H9 (cell line): ENCODE data around the gene ACTL8. TPM values are rescaled to one million over a fixed set of nuclear protein-coding genes. Genes with fewer than 3 reads are reported as not detected.

Experiments used
- DNase-seq: peaks from one replicate; pipeline ENCODE4 v3.0.0-alpha.2; 2017
- H2AFZ ChIP-seq: one replicate; pipeline ENCODE4 v1.6.1; 2013; ENCODE audit warnings: mild to moderate bottlenecking, low read length, control low read depth, moderate library complexity
- H2AK5ac ChIP-seq: 2 replicates; pipeline ENCODE4 v1.6.1; 2013; ENCODE audit warnings: low read length, control low read depth, mixed read lengths; ENCODE audit not compliant: insufficient read length
- H2BK120ac ChIP-seq: one replicate; pipeline ENCODE4 v1.6.1; 2013; ENCODE audit warnings: low read depth, mild to moderate bottlenecking, low read length, control low read depth, inconsistent platforms; ENCODE audit not compliant: poor library complexity, severe bottlenecking
- H2BK12ac ChIP-seq: 2 replicates; pipeline ENCODE4 v1.6.1; 2013; ENCODE audit warnings: low read length, control low read depth, mixed read lengths, low read depth; ENCODE audit not compliant: insufficient read length
- H2BK15ac ChIP-seq: 2 replicates; pipeline ENCODE4 v1.6.1; 2013; ENCODE audit warnings: low read depth, low read length, control low read depth
- H2BK20ac ChIP-seq: one replicate; pipeline ENCODE4 v1.6.1; 2013; ENCODE audit warnings: low read depth, mild to moderate bottlenecking, low read length, control low read depth, inconsistent platforms; ENCODE audit not compliant: poor library complexity, severe bottlenecking
- H2BK5ac ChIP-seq: 2 replicates; pipeline ENCODE4 v1.6.1; 2013; ENCODE audit warnings: low read length, control low read depth, mixed read lengths; ENCODE audit not compliant: insufficient read length
- H3K14ac ChIP-seq: 2 replicates; pipeline ENCODE4 v1.6.1; 2013; ENCODE audit warnings: low read length, control low read depth; ENCODE audit not compliant: insufficient read depth
- H3K18ac ChIP-seq: 2 replicates; pipeline ENCODE4 v1.6.1; 2013; ENCODE audit warnings: low read depth, mild to moderate bottlenecking, mixed read lengths, low read length, control low read depth; ENCODE audit not compliant: insufficient read length
- H3K23ac ChIP-seq: 2 replicates; pipeline ENCODE4 v1.6.1; 2013; ENCODE audit warnings: low read length, control low read depth, mixed read lengths, low read depth; ENCODE audit not compliant: insufficient read length
- H3K23me2 ChIP-seq: 2 replicates; pipeline ENCODE4 v1.6.1; 2013; ENCODE audit warnings: low read depth, mild to moderate bottlenecking, mixed read lengths, low read length, control low read depth; ENCODE audit not compliant: insufficient read length, poor library complexity, severe bottlenecking
- H3K27ac ChIP-seq: 2 replicates; pipeline ENCODE4 v1.5.1; 2013; ENCODE audit warnings: low read length, control low read depth, mixed read lengths, low read depth; ENCODE audit not compliant: insufficient read length
- H3K27me3 ChIP-seq: 2 replicates; pipeline ENCODE4 v1.6.1; 2013; ENCODE audit warnings: low read length, control low read depth, inconsistent platforms; ENCODE audit not compliant: insufficient read depth
- H3K4ac ChIP-seq: 2 replicates; pipeline ENCODE4 v1.6.1; 2013; ENCODE audit warnings: low read depth, mild to moderate bottlenecking, control low read depth, inconsistent platforms, low read length, moderate library complexity
- H3K4me1 ChIP-seq: 2 replicates; pipeline ENCODE4 v1.6.1; 2013; ENCODE audit warnings: low read length, control low read depth, inconsistent platforms; ENCODE audit not compliant: insufficient read depth
- H3K4me2 ChIP-seq: 2 replicates; pipeline ENCODE4 v1.6.1; 2013; ENCODE audit warnings: low read length, control low read depth, mixed read lengths; ENCODE audit not compliant: insufficient read length, insufficient read depth
- H3K56ac ChIP-seq: 2 replicates; pipeline ENCODE4 v1.6.1; 2013; ENCODE audit warnings: low read depth, mild to moderate bottlenecking, mixed read lengths, low read length, control low read depth; ENCODE audit not compliant: insufficient read length
- H3K79me1 ChIP-seq: 2 replicates; pipeline ENCODE4 v1.6.1; 2013; ENCODE audit warnings: low read depth, mild to moderate bottlenecking, moderate library complexity, low read length, control low read depth, inconsistent platforms; ENCODE audit not compliant: insufficient read depth, poor library complexity, severe bottlenecking
- H3K79me2 ChIP-seq: 2 replicates; pipeline ENCODE4 v1.6.1; 2013; ENCODE audit warnings: low read length, control low read depth, inconsistent platforms; ENCODE audit not compliant: insufficient read depth
- H3K9ac ChIP-seq: 2 replicates; pipeline ENCODE4 v1.6.1; 2013; ENCODE audit warnings: low read length, control low read depth, mixed read lengths; ENCODE audit not compliant: insufficient read length; ENCODE audit errors: extremely low read depth
- H3K9me3 ChIP-seq: one replicate; pipeline ENCODE4 v1.6.1; 2013; ENCODE audit warnings: low read depth, low read length, inconsistent platforms; ENCODE audit not compliant: control insufficient read depth
- H3T11ph ChIP-seq: one replicate; pipeline ENCODE4 v1.6.1; 2013; ENCODE audit warnings: mild to moderate bottlenecking, low read length, control low read depth, inconsistent platforms
- H4K20me1 ChIP-seq: one replicate; pipeline ENCODE4 v1.6.1; 2013; ENCODE audit not compliant: control insufficient read depth, insufficient read length, insufficient read depth
- H4K5ac ChIP-seq: 2 replicates; pipeline ENCODE4 v1.6.1; 2013; ENCODE audit warnings: low read depth, mild to moderate bottlenecking, mixed read lengths, low read length, control low read depth; ENCODE audit not compliant: insufficient read length
- H4K8ac ChIP-seq: replicated peaks from 2 replicates; pipeline ENCODE4 v1.6.1; 2013; ENCODE audit warnings: low read length, control low read depth, mixed read lengths, low read depth; ENCODE audit not compliant: insufficient read length
- H4K91ac ChIP-seq: 2 replicates; pipeline ENCODE4 v1.6.1; 2013; ENCODE audit warnings: low read depth, mild to moderate bottlenecking, moderate library complexity, mixed read lengths, low read length, control low read depth; ENCODE audit not compliant: insufficient read length
- H3K27ac Mint-ChIP-seq, 3 experiments: 2 replicates in 2 of 3; 3 replicates in 1 of 3; pipeline ENCODE4 v1.8.0; 2020 to 2021; ENCODE audit warnings: mixed read lengths in 3 of 3, mild to moderate bottlenecking in 1 of 3, moderate library complexity in 1 of 3
- H3K27me3 Mint-ChIP-seq: 2 replicates; pipeline ENCODE4 v1.8.0; 2021; ENCODE audit warnings: low read depth, mild to moderate bottlenecking, moderate library complexity, mixed read lengths
- H3K36me3 Mint-ChIP-seq, 3 experiments: 2 replicates in 2 of 3; 3 replicates in 1 of 3; pipeline ENCODE4 v1.8.0; 2020 to 2021; ENCODE audit warnings: low read depth in 3 of 3, mixed read lengths in 3 of 3; ENCODE audit not compliant: insufficient read depth in 1 of 3
- H3K4me1 Mint-ChIP-seq, 2 experiments: 2 replicates each; pipeline ENCODE4 v1.8.0; 2020; ENCODE audit warnings: mixed read lengths in 2 of 2
- H3K4me3 Mint-ChIP-seq, 2 experiments: 2 replicates in 1 of 2; 3 replicates in 1 of 2; pipeline ENCODE4 v1.8.0; 2020 to 2021; ENCODE audit warnings: mild to moderate bottlenecking in 2 of 2, mixed read lengths in 2 of 2, moderate library complexity in 1 of 2
- H3K9me3 Mint-ChIP-seq, 2 experiments: 2 replicates in 1 of 2; 3 replicates in 1 of 2; pipeline ENCODE4 v1.8.0; 2020; ENCODE audit warnings: mild to moderate bottlenecking in 2 of 2, mixed read lengths in 2 of 2, moderate library complexity in 1 of 2
- CTCF ChIP-seq: fragments of 200-600 bp; sonication (generic); conservative IDR thresholded peaks from 3 replicates; pipeline ENCODE4 v1.8.0; 2021; ENCODE audit warnings: antibody characterized with exemption, mild to moderate bottlenecking
- WGBS: extraction: QIAGEN DNeasy Blood & Tissue Kit; methylation state at CpG from one replicate; pipeline ENCODE4 v1.1.7; 2013; ENCODE audit warnings: missing lambda C conversion rate, low lambda C conversion rate, mixed read lengths; ENCODE audit not compliant: insufficient read length; ENCODE audit errors: extremely low coverage; 5-methylcytosine and 5-hydroxymethylcytosine counted together
- total RNA-seq: library from RNA; stranded (reverse); gene quantifications from 2 replicates; pipeline ENCODE4 v1.2.1, GENCODE V29; 2021

Gene ACTL8
- total RNA-seq, 1 experiment from 2014 or later, result not detected

- no peaks in the 10 kb centered on the region for H3K27me3 ChIP-seq
- no peak overlapping the region for H3K18ac ChIP-seq
- H3K23me2 ChIP-seq, result no peaks in the 10 kb centered on the region
- H2BK120ac ChIP-seq, result no peak overlapping the region
- no peak overlapping the region for H2BK20ac ChIP-seq
- H3K79me2 ChIP-seq, result no peaks in the 10 kb centered on the region
- no peak overlapping the region for H2BK15ac ChIP-seq
- H3K27ac ChIP-seq, result no peak overlapping the region
- peaks cover 0 to 13% (median 2%) of the 10 kb centered on the region in 3 experiments; a peak in 5 of 7 replicates for H3K36me3 Mint-ChIP-seq
- no peak overlapping the region for H2BK5ac ChIP-seq
- peak overlapping the region in 2 of 3 experiments; percentile 62 to 81; a peak in 4 of 7 replicates for H3K27ac Mint-ChIP-seq
- H4K8ac ChIP-seq, result no peak overlapping the region
- no peak overlapping the region for H3K23ac ChIP-seq
- no peak overlapping the region for H3K9ac ChIP-seq
- no peak for DNase-seq
- no CpG with 5 or more reads among the region's 9 CpGs for WGBS
- no peak overlapping the region for H3T11ph ChIP-seq
- H4K20me1 ChIP-seq, result no peaks in the 10 kb centered on the region
- H2BK12ac ChIP-seq, result no peak overlapping the region
- no peak overlapping the region; the same call in 1 of the 2 replicates for H3K14ac ChIP-seq
- H3K4me1 ChIP-seq, result peaks cover 2% of the 10 kb centered on the region; the same call in 1 of the 2 replicates
- no peak overlapping the region for H3K4ac ChIP-seq
- H3K9me3 ChIP-seq, result no peaks in the 10 kb centered on the region
- H2AFZ ChIP-seq, result no peak overlapping the region
- H3K9me3 Mint-ChIP-seq, result peaks cover 6 to 8% of the 10 kb centered on the region in 2 experiments
- H3K4me3 Mint-ChIP-seq, result no peak overlapping the region
- peaks cover 9% of the 10 kb centered on the region for H3K27me3 Mint-ChIP-seq
- no peak overlapping the region for H4K5ac ChIP-seq
- H2AK5ac ChIP-seq, result no peak overlapping the region
- no peak overlapping the region for H3K56ac ChIP-seq
- H3K4me1 Mint-ChIP-seq, result peaks cover 17 to 28% of the 10 kb centered on the region in 2 experiments
- no peak overlapping the region for H3K4me2 ChIP-seq
- TF ChIP-seq CTCF, result no peak
- H4K91ac ChIP-seq, result no peak overlapping the region
- H3K79me1 ChIP-seq, result no peaks in the 10 kb centered on the region
Measured at GRCh38 chr1:17865912-17866739, 111.0 kb downstream of the ACTL8 start.
